ENCODE measurements around the gene C1orf159. TPM values are rescaled to one million over a fixed set of nuclear protein-coding genes. Genes with fewer than 3 reads are reported as not detected.
"Not testable (repeated sequence)": the region's sequence is repeated elsewhere in the genome, so short reads cannot be mapped to it uniquely, and the experiment has no call there.

C1orf159 gene
- polyA plus RNA-seq, 3 donors = 16.3 to 19.9 (median 18.2) TPM

- no peak for DNase-seq
Measured at GRCh38 chr1:1068517-1069055, 47.3 kb downstream of the C1orf159 start.

- DNase-seq = no peak
Measured at GRCh38 chr1:1067860-1068516, 47.9 kb downstream of the C1orf159 start.

- no peak for DNase-seq
Measured at GRCh38 chr1:1067284-1067859, 48.5 kb downstream of the C1orf159 start.

GRCh38 chr1:1066403-1067283, 49.2 kb downstream of the C1orf159 start:
- DNase-seq = no peak

GRCh38 chr1:1065940-1066304, 50.0 kb downstream of the C1orf159 start:
- DNase-seq = not testable (repeated sequence)

- DNase-seq = no peak
Measured at GRCh38 chr1:1065265-1065939, 50.5 kb downstream of the C1orf159 start.

GRCh38 chr1:1063945-1064831, 51.7 kb downstream of the C1orf159 start:
- DNase-seq = no peak

GRCh38 chr1:1063261-1063944, 52.5 kb downstream of the C1orf159 start:
- no peak for DNase-seq

- no peak for DNase-seq
Measured at GRCh38 chr1:1062348-1063163, 53.3 kb downstream of the C1orf159 start.

- DNase-seq = no peak
Measured at GRCh38 chr1:1061682-1062345, 54.1 kb downstream of the C1orf159 start.

GRCh38 chr1:1060281-1061000, 55.4 kb downstream of the C1orf159 start:
- no peak for DNase-seq

GRCh38 chr1:1059494-1060280, 56.2 kb downstream of the C1orf159 start:
- DNase-seq = no peak

- DNase-seq = no peak
Measured at GRCh38 chr1:1058921-1059493, 56.9 kb downstream of the C1orf159 start.

GRCh38 chr1:1058088-1058905, 57.6 kb downstream of the C1orf159 start:
- no peak for DNase-seq

GRCh38 chr1:1057769-1058087, 58.2 kb downstream of the C1orf159 start:
- not testable (repeated sequence) for DNase-seq

Data from renal pelvis (tissue), 4 donors.